ENCODE measurements around the gene SLC28A1. TPM values are rescaled to one million over a fixed set of nuclear protein-coding genes. Genes with fewer than 3 reads are reported as not detected.
"Not testable (repeated sequence)": the region's sequence is repeated elsewhere in the genome, so short reads cannot be mapped to it uniquely, and the experiment has no call there.

SLC28A1 gene
- total RNA-seq, 2 experiments from 2014 or later = not detected

DNA sequence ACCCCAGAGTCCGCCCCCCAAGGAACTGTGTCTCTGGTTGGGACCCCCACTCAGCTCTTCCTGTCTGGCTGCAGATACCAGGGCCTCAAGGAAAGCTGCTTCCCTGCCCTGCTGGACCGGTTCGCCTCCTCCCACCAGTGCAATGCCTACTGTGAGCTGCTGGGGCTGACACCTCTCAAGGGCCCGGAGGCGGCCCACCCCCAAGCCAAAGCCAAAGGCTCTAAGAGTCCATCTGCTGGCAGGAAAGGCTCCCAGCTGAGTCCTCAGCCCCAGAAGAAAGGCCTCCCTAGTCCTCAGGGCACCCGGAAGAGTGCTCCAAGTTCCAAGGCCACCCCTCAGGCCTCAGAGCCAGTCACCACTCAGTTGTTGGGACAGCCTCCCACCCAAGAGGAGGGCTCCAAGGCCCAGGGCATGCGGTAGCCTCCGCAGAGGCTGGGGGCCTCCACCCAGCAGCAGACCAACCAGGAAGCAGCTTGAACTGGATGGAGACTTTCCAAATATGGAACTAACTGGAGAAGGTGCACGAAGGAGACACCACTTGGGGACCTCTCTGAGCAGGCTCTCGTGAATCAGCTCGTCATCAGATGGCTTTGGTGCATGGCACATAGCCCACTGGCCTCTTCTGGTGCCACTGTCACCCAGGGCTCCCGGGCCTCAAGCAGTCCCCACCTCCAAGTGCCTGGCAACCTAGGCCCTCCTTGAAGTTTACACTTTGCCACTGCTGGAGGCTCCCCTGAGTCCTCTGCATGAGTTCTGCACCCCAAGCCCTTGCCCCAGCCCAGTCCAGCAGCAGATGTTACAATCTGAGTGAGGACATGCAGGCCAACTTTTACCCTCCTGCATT lies 16.2 kb upstream of the SLC28A1 start:
- no peak for DNase-seq
- POLR2A ChIA-PET = no interaction called here
- Mint-ChIP-seq H3K27me3 (peaks cover 1% of the 10 kb centered on the region), H3K9me3 (no peaks in the 10 kb centered on the region), H3K36me3 (ENCODE audit: low read depth) (no peaks in the 10 kb centered on the region), H3K4me1 (no peaks in the 10 kb centered on the region), H3K4me3 (no peak overlapping the region), H3K27ac (no peak overlapping the region)
- CTCF ChIA-PET = interaction anchor here (0.6 kb wide), 1 partner anchor 10 kb away, joined by 3 read pairs; no protein-coding TSS in a partner anchor

DNA sequence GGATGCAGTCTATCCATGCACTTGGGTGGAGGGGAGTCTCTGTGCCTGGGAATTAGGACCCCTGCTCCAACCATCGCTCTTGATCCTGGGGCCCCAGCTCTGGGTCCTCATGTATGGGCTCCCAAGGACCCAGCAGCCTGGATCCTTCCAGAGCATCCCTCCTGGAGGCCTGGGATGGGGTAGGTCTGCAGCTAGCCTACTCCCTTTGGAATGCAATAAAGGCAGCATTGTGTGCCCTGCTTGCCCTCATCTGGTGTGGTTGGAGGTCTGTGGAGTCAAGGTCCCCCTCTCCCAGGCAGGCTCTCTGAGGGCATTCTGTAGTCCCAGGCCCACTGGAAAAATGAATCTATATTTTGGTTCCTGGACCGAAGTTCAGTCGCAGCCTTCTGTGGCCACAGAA lies 15.0 kb upstream of the SLC28A1 start:
- Mint-ChIP-seq H3K27me3 (peaks cover 1% of the 10 kb centered on the region), H3K4me3 (no peak overlapping the region), H3K27ac (no peak overlapping the region), H3K9me3 (no peaks in the 10 kb centered on the region), H3K4me1 (no peaks in the 10 kb centered on the region), H3K36me3 (ENCODE audit: low read depth) (no peaks in the 10 kb centered on the region)
- no peak for DNase-seq
- POLR2A ChIA-PET = no interaction called here
- CTCF ChIA-PET = no interaction called here

DNA sequence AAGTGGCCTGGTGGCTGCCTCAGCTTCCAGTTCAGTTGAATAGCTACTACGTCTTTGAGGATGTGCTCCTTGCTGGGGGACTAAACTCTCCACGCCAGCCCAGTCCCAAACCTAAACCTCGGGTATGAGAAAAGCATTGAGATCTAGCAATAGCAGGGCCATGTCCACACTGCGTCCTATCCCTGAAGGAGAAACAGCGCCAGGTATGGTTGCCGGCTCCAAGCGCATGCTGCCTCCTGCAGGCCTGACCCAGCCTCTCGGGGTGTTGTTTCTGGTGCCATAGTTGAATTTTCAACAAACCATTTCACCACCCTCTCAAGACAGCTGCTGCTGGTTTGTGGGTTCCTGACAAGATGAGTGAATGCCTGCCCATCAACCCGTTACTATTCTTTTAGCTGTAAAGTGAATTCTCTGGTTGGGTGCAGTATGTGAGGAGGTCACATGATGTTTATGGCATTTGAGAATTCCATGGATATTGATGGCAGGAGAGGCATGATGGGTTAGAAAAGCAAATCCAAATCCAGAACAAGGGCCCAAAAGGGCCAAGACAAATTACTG lies 13.0 kb upstream of the SLC28A1 start:
- H3K27me3 Mint-ChIP-seq = peaks cover 1% of the 10 kb centered on the region
- ChIA-PET POLR2A (no interaction called here), CTCF (interaction anchor here (2.0 kb wide), 1 partner anchor 273 kb away, joined by 6 read pairs; no protein-coding TSS in a partner anchor)
- no peaks in the 10 kb centered on the region for H3K9me3 Mint-ChIP-seq
- no peak overlapping the region for H3K27ac Mint-ChIP-seq
- H3K4me3 Mint-ChIP-seq = no peak overlapping the region
- H3K4me1 Mint-ChIP-seq = no peaks in the 10 kb centered on the region
- H3K36me3 Mint-ChIP-seq (ENCODE audit: low read depth) = no peaks in the 10 kb centered on the region
- DNase-seq = no peak

DNA sequence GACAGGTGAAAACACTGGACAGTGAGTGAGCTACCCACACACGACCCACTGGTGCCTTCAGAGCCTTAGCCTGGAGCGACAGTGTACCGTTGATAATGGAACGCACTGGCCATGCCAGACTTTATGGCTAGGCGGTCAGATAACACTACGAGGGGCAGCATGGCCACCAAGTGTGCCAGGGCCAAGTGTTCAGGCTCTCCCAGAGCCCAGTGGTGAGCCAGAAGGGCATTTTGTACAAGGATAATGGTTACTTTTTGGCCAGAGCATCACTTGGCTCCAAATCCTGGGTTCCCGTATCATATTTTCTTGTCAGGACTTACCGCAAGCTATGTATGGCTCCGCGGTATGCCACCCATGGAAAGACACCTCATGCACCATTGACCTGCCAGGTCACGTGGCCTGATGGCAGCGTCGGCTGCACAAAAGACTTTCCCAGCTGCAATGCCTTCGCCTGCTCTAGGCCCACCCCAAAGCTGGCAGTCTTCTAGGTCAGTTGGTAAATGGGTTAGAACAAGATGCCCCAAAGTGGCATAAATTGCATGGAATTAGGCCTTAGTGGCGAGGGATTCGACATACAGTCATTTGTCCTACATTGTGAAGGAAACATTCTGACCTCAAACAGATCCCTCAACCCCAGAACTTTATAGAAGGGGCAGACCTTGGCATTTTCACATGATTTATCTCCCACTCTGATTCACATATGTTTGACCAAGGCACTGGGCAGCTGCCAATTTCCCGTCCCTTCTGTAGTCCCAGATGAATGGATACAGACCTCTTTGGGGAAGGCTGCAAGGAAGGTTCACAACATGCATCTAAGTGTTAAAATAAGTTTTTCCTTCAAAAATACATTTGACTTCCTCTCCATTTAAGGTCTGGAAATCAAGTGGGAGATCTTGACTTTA lies 12.2 kb upstream of the SLC28A1 start:
- ChIA-PET POLR2A (interaction anchor here (1.1 kb wide), 1 partner anchor 137 kb away, joined by 3 read pairs; no protein-coding TSS in a partner anchor), CTCF (interaction anchor here (2.0 kb wide), 1 partner anchor 274 kb away, joined by 6 read pairs; no protein-coding TSS in a partner anchor)
- H3K4me1 Mint-ChIP-seq = no peaks in the 10 kb centered on the region
- peaks cover 1% of the 10 kb centered on the region for H3K27me3 Mint-ChIP-seq
- H3K9me3 Mint-ChIP-seq = no peaks in the 10 kb centered on the region
- no peak overlapping the region for H3K4me3 Mint-ChIP-seq
- H3K27ac Mint-ChIP-seq = no peak overlapping the region
- DNase-seq = no peak
- H3K36me3 Mint-ChIP-seq (ENCODE audit: low read depth) = no peaks in the 10 kb centered on the region

DNA sequence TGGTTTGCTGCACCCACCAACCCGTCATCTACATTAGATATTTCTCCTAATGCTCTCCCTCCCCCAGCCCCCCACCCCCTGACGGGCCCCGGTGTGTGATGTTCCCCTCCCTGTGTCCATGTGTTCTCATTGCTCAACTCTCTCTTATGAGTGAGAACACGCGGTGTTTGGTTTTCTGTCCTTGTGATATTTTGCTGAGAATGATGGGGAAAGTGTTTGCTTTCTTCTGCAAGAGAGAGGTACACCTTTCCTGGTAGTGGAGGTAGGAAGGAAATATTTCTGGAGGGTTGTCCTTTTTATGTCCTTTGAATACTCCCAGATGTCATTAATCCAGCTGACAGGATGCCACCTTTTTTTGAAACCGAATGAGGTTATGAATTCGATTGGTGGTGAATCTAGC lies 10.5 kb upstream of the SLC28A1 start:
- Mint-ChIP-seq H3K4me3 (no peak overlapping the region), H3K27ac (no peak overlapping the region), H3K27me3 (peaks cover 1% of the 10 kb centered on the region), H3K36me3 (ENCODE audit: low read depth) (no peaks in the 10 kb centered on the region), H3K4me1 (no peaks in the 10 kb centered on the region), H3K9me3 (no peaks in the 10 kb centered on the region)
- ChIA-PET CTCF (no interaction called here), POLR2A (no interaction called here)
- no peak for DNase-seq

DNA sequence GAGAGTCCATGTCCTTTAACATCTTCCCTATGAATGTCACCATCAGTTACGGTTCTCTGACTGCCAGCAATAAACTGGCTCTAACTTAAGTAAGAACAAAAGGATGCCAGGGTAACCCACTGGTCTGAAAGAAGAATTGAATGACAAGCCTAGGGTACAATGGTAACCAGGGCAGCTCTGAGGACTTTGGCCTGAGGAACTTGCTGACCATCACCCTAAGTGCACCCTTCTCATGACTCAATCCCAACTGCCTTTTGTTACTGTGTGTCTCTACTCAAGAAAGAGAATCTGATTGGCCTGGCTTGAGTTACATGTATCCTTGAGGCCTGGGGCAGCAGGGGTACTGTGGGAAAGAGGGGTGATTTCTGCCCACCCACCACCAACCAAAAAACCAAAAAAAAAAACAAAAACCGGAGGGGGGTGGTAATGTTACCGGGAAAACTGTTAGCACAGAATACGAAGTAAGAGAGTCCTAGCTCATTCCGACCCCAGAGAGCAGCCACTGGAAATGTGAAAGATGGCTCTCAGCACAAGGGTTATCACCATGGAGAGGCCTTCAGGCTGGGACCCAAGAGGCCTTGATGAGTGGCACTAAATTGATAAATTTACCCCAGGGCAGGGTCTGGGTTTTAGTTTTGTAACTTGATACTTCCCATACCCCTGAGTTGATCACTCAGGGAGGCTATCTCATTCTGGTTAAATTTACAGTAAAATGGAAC lies 9.3 kb upstream of the SLC28A1 start:
- ChIA-PET CTCF (no interaction called here), POLR2A (no interaction called here)
- no peaks in the 10 kb centered on the region for H3K4me1 Mint-ChIP-seq

DNA sequence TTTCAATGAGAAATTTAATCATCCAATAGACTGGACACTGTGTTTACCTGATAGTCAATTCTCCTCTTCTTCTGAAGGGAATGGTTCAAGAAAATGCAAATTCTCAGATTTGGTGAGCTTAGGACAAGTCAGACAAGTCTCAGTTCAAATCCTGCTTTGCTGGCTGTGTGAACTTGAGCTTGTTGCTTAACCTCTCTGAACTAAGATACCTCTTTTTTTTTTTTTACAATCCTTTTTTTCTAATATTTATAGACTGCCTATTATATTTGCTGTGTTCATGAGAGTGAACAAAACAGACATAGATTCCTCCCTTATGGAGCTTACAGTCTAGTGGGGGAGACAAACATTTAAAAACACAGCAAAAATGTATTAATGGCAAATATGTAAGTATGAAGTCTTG lies 8.2 kb upstream of the SLC28A1 start:
- H3K4me1 Mint-ChIP-seq = no peaks in the 10 kb centered on the region
- no peak for DNase-seq
- POLR2A ChIA-PET = no interaction called here
- H3K4me3 Mint-ChIP-seq = no peak overlapping the region
- H3K27ac Mint-ChIP-seq = no peak overlapping the region
- H3K9me3 Mint-ChIP-seq = no peaks in the 10 kb centered on the region
- CTCF ChIA-PET = interaction anchor here (0.9 to 1.3 kb wide), 3 partner anchors 14 to 305 kb away, joined by 3 read pairs; no protein-coding TSS in a partner anchor
- no peaks in the 10 kb centered on the region for H3K27me3 Mint-ChIP-seq
- H3K36me3 Mint-ChIP-seq (ENCODE audit: low read depth) = no peaks in the 10 kb centered on the region

More for the DNA sequence above, 9.3 kb upstream of the SLC28A1 start:
- Mint-ChIP-seq H3K27me3 (peaks cover 1% of the 10 kb centered on the region), H3K36me3 (ENCODE audit: low read depth) (no peaks in the 10 kb centered on the region), H3K27ac (no peak overlapping the region), H3K9me3 (no peaks in the 10 kb centered on the region), H3K4me3 (no peak overlapping the region)
- DNase-seq = no peak

DNA sequence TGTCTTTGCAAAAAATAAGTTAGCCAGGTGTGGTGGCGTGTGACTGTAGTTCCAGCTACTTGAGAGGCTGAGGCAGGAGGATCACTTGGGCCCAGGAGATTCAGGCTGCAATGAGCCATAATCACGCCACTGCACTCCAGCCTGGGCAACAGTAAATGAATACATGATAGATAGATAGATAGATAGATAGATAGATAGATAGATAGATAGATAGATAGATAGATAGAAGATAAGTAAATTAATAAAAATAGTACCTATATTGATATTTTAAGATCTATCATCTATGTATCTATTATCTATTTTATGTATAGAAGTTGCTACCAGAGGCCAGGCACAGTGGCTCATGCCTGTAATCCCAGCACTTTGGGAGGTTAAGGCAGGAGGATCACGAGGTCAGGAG lies 6.8 kb upstream of the SLC28A1 start:
- CTCF ChIA-PET = interaction anchor here (0.7 to 3.1 kb wide), 14 partner anchors 10 to 294 kb away, joined by 3 to 18 read pairs (median 4); partner anchors contain the start of gene WDR73
- H3K4me1 Mint-ChIP-seq; H3K27ac Mint-ChIP-seq; POLR2A ChIA-PET; H3K27me3 Mint-ChIP-seq; DNase-seq; H3K9me3 Mint-ChIP-seq; H3K4me3 Mint-ChIP-seq; H3K36me3 Mint-ChIP-seq (ENCODE audit: low read depth): not testable (repeated sequence)

DNA sequence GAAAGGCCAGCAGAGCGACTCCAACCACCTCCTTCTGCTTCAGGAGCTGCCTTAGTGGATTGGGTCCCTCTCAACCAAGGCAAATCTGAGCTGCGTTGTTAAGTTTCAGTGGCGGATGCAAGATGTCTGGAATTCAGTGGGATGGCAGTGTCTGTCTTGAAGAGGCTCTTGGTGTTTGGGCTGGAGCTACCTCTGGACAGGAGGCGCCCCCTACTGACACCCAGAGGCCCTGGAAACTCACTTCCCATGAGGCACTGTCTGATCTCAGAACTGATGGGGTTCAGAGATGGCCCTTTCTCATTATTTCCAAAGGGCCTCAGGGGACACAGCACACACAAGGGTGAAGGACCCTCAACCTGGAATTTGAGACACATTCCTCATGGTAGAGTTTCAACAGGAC lies 6.0 kb upstream of the SLC28A1 start:
- CTCF ChIA-PET = interaction anchor here (0.6 to 3.1 kb wide), 16 partner anchors 11 to 711 kb away, joined by 3 to 18 read pairs (median 3); partner anchors contain the start of gene WDR73
- H3K27me3 Mint-ChIP-seq = no peaks in the 10 kb centered on the region
- no peak overlapping the region for H3K4me3 Mint-ChIP-seq
- H3K9me3 Mint-ChIP-seq = no peaks in the 10 kb centered on the region
- DNase-seq = peak; percentile 70
- H3K36me3 Mint-ChIP-seq (ENCODE audit: low read depth) = no peaks in the 10 kb centered on the region
- no peaks in the 10 kb centered on the region for H3K4me1 Mint-ChIP-seq
- no peak overlapping the region for H3K27ac Mint-ChIP-seq
- POLR2A ChIA-PET = no interaction called here

DNA sequence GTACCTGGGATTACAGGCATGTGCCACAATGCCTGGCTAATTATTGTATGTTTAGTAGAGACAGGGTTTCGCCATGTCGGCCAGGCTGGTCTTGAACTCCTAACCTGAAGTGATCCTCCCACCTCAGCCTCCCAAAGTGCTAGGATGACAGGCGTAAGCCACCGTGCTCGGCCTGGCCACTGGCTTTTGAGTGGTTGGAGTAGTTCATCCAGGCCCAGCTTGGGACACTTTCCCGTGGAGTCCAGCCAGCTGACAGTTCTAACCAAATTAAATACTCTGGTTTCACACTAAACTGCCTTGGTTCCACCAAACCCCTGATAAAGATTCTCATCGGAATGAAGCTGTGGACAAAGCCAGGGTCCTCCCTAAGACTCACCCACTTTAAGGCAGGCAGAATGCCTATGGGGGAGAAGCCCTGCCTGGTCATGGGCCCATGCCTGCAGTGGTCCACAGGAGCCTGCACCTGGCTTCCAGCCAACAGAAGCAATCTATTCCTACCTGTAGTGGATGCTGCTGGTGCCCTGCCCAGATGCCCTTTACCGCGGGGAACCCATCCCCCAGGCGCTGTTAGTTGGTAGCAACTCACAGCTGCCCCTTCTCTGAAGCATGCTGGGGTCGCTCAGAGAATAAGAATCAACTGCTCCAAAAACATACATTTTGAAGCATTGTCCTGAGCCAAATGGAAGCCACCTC lies 5.2 kb upstream of the SLC28A1 start:
- Mint-ChIP-seq H3K9me3 (no peaks in the 10 kb centered on the region), H3K4me3 (no peak overlapping the region), H3K27ac (no peak overlapping the region), H3K36me3 (ENCODE audit: low read depth) (no peaks in the 10 kb centered on the region), H3K4me1 (no peaks in the 10 kb centered on the region), H3K27me3 (no peaks in the 10 kb centered on the region)
- ChIA-PET CTCF (interaction anchor here (1.1 to 3.1 kb wide), 8 partner anchors 32 to 295 kb away, joined by 3 to 18 read pairs (median 5); partner anchors contain the start of gene WDR73), POLR2A (no interaction called here)
- DNase-seq = no peak

DNA sequence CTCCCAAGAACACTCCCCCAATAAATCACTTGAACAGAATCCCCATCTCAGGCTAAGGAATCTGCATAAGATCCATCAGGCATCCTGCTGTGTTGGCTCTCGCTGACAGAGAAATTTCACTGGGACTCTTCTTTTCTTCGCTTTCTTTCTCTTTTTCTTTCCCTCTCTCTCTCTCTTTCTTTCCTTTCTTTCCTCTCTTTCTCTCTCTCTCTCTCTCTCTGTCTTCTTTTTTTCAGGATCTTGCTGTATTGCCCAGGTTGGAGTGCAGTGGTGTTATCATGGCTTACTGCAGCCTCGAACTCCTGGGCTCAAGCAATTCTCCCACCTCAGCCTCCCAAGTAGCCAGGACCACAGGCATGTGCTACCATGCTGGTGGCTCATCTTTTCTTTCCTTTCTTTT lies 4.5 kb upstream of the SLC28A1 start:
- H3K27ac Mint-ChIP-seq = no peak overlapping the region
- CTCF ChIA-PET = no interaction called here
- no peak for DNase-seq
- H3K4me1 Mint-ChIP-seq = no peaks in the 10 kb centered on the region
- H3K27me3 Mint-ChIP-seq = peaks cover 3% of the 10 kb centered on the region
- H3K36me3 Mint-ChIP-seq (ENCODE audit: low read depth) = no peaks in the 10 kb centered on the region
- no peaks in the 10 kb centered on the region for H3K9me3 Mint-ChIP-seq
- H3K4me3 Mint-ChIP-seq = no peak overlapping the region
- POLR2A ChIA-PET = no interaction called here

DNA sequence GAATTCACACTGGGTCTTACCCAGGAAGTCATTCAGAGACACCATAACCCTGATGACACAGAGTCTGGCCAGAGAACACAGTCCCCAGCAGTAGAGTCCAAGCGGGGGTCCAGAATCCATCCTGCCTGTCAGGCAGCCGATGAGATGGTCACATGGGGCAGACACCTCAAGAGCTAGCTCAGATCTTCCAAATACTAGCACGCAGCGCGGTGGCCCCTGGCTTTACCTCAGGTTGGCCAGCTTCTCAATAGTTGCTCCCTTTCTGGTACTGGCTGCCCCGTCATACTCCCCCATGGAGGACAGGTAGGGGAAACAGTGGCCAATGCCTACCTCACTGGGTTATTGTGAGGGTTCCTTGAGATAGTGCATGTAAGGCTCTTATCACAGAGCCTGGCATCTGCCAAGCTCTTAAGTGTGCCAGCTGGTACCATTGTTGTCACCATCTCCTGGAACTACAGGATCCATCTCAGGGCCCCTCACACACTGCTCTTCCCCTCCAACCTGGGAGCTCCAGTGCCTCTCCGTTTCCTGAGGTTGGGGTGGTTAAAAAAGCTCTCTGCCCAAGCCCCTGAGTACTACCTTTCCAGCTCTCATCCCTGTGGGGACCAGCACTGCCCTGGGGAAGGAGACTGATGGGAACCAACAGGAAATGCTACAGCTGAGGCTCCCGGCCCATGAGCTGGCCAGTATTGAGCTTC lies 3.5 kb upstream of the SLC28A1 start:
- no peak overlapping the region for H3K4me3 Mint-ChIP-seq
- peaks cover 3% of the 10 kb centered on the region for H3K27me3 Mint-ChIP-seq
- no peak overlapping the region for H3K27ac Mint-ChIP-seq
- CTCF ChIA-PET = no interaction called here
- H3K4me1 Mint-ChIP-seq = no peaks in the 10 kb centered on the region
- no peaks in the 10 kb centered on the region for H3K36me3 Mint-ChIP-seq (ENCODE audit: low read depth)
- POLR2A ChIA-PET = no interaction called here
- no peak for DNase-seq
- no peaks in the 10 kb centered on the region for H3K9me3 Mint-ChIP-seq

All from activated CD4-positive, alpha-beta memory T cell treated with anti-CD3 and anti-CD28 coated beads, Interleukin-2, amount 10 ng/mL, durations not matched to agents 7 days and 5 days (primary cell).